OCI-LY3 (cell line): ENCODE data around the gene CASP8.

ENCODE experiments used
- H2AFZ ChIP-seq: fragments of 200-600, 300-600 bp; shearing (Covaris generic); 2 replicates; pipeline ENCODE4 v1.6.0; 2014; ENCODE audit warnings: antibody characterized with exemption, low read depth, low read length
- H3K27ac ChIP-seq: fragments of 200-600, 300-600 bp; sonication (generic); 2 replicates; pipeline ENCODE4 v1.5.1; 2014; ENCODE audit warnings: mild to moderate bottlenecking, low read length, moderate library complexity, mixed read lengths
- H3K27me3 ChIP-seq: fragments of 200-600, 300-600 bp; sonication (generic); 2 replicates; pipeline ENCODE4 v1.6.1; 2014; ENCODE audit warnings: low read depth, low read length, mixed read lengths
- H3K36me3 ChIP-seq: fragments of 200-600, 300-600 bp; sonication (generic); replicated peaks from 2 replicates; pipeline ENCODE3; 2014; ENCODE audit warnings: low read depth, low read length, mixed read lengths
- H3K4me1 ChIP-seq: fragments of 300-600, 200-600 bp; sonication (generic); 2 replicates; pipeline ENCODE4 v1.6.1; 2014; ENCODE audit warnings: low read length, mixed read lengths
- H3K4me2 ChIP-seq: fragments of 200-600, 300-600 bp; sonication (generic); 2 replicates; pipeline ENCODE4 v1.6.1; 2014; ENCODE audit warnings: low read length, mixed read lengths
- H3K4me3 ChIP-seq: fragments of 300-600, 200-600 bp; sonication (generic); 2 replicates; pipeline ENCODE4 v1.5.1; 2014; ENCODE audit warnings: antibody characterized with exemption, mild to moderate bottlenecking, low read length, moderate library complexity
- H3K79me2 ChIP-seq: fragments of 300-600, 200-600 bp; shearing (Covaris generic); 2 replicates; pipeline ENCODE4 v1.6.1; 2014; ENCODE audit warnings: mild to moderate bottlenecking, low read length, mixed read lengths
- H3K9ac ChIP-seq: fragments of 300-600, 200-600 bp; shearing (Covaris generic); 2 replicates; pipeline ENCODE4 v1.6.0; 2014; ENCODE audit warnings: mild to moderate bottlenecking, low read length, moderate library complexity
- H3K9me3 ChIP-seq: fragments of 200-600, 300-600 bp; shearing (Covaris generic); 2 replicates; pipeline ENCODE4 v1.6.1; 2014; ENCODE audit warnings: low read length, mixed read lengths; ENCODE audit not compliant: insufficient read depth
- H4K20me1 ChIP-seq: fragments of 200-600, 300-600 bp; sonication (generic); 2 replicates; pipeline ENCODE4 v1.6.1; 2016; ENCODE audit warnings: low read length, mixed read lengths; ENCODE audit not compliant: insufficient read depth
- EZH2phosphoT487 ChIP-seq: fragments of 200-600 bp; shearing (Covaris generic); IDR thresholded peaks from 2 replicates; pipeline ENCODE4 v1.6.1; 2018; ENCODE audit warnings: antibody characterized with exemption, mixed run types, low read depth
- TF ChIP-seq, protein P1 (sequence below): fragments of 200-600, 300-600 bp; sonication (generic); IDR thresholded peaks from 2 replicates; pipeline ENCODE4 v1.5.1; 2014; ENCODE audit warnings: antibody characterized with exemption, low read length, low read depth

The CASP8 gene

DNA sequence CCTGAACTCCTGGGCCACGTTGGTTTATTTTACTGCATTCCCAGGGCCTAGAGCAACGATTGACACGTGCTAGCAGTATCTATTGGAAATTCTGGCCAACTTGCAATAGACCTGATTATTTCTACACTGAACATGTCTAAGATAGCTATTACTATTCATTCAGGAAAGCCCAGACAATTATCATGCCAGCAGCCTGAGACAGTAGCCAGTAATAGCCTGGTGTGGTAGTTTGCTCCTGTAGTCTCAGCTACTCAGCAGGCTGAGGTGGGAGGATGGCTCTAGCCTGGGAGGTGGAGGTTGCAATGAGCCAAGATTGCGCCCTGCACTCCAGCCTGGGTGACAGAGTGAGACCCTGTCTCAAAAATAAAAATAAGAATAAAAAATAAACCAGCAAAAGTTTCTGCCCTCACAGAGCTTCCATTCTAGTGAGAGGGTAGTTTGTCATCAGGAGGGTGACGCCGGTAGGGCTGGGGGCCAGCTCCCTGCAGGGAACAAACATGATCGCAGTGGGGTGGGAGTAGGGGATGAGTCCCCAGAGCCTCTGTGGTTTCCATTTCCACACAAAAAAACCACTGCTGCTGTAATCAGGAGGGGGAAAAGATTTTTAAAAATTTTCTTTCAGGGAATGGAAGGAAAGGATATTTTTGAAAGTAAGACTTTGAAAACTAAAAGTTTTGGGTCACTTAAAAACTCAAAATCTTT is 4.3 kb downstream of the CASP8 start:
- H2AFZ ChIP-seq, result no peak overlapping the region
- no peak overlapping the region for H3K4me3 ChIP-seq
- no peak overlapping the region for H3K4me2 ChIP-seq
- no peak overlapping the region for H3K9ac ChIP-seq
- H3K4me1 ChIP-seq, result peaks cover 32% of the 10 kb centered on the region
- H3K79me2 ChIP-seq, result peaks cover 80% of the 10 kb centered on the region
- H3K9me3 ChIP-seq, result no peaks in the 10 kb centered on the region
- H3K27me3 ChIP-seq, result no peaks in the 10 kb centered on the region
- peaks cover 66% of the 10 kb centered on the region for H4K20me1 ChIP-seq
- H3K27ac ChIP-seq, result no peak overlapping the region
- peaks cover 24% of the 10 kb centered on the region for H3K36me3 ChIP-seq
- TF ChIP-seq, protein P1, sequence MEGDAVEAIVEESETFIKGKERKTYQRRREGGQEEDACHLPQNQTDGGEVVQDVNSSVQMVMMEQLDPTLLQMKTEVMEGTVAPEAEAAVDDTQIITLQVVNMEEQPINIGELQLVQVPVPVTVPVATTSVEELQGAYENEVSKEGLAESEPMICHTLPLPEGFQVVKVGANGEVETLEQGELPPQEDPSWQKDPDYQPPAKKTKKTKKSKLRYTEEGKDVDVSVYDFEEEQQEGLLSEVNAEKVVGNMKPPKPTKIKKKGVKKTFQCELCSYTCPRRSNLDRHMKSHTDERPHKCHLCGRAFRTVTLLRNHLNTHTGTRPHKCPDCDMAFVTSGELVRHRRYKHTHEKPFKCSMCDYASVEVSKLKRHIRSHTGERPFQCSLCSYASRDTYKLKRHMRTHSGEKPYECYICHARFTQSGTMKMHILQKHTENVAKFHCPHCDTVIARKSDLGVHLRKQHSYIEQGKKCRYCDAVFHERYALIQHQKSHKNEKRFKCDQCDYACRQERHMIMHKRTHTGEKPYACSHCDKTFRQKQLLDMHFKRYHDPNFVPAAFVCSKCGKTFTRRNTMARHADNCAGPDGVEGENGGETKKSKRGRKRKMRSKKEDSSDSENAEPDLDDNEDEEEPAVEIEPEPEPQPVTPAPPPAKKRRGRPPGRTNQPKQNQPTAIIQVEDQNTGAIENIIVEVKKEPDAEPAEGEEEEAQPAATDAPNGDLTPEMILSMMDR, result no peak
- TF ChIP-seq EZH2phosphoT487, result no peak

DNA sequence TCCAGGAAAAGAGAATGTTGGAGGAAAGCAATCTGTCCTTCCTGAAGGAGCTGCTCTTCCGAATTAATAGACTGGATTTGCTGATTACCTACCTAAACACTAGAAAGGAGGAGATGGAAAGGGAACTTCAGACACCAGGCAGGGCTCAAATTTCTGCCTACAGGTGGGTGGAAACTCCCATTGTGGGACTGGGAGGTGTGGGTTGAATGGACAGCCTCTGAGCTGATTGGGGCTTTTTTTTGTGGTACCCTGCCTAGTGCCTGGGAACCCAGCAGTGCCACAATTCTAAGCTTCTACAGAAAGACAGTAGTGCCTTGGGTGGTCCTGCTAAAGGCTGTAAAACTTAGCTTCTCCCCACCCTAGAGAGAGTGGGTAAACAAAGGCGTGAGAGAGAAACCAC is 6.3 kb downstream of the CASP8 start:
- Histone ChIP-seq H3K27me3 (no peaks in the 10 kb centered on the region), H3K79me2 (peaks cover 65% of the 10 kb centered on the region), H3K9me3 (no peaks in the 10 kb centered on the region), H3K36me3 (peaks cover 37% of the 10 kb centered on the region), H3K27ac (no peak overlapping the region), H2AFZ (no peak overlapping the region), H3K4me1 (peaks cover 18% of the 10 kb centered on the region), H4K20me1 (peaks cover 77% of the 10 kb centered on the region), H3K9ac (no peak overlapping the region), H3K4me2 (no peak overlapping the region), H3K4me3 (no peak overlapping the region)
- TF ChIP-seq EZH2phosphoT487, result no peak
- TF ChIP-seq, protein P1, result no peak

DNA sequence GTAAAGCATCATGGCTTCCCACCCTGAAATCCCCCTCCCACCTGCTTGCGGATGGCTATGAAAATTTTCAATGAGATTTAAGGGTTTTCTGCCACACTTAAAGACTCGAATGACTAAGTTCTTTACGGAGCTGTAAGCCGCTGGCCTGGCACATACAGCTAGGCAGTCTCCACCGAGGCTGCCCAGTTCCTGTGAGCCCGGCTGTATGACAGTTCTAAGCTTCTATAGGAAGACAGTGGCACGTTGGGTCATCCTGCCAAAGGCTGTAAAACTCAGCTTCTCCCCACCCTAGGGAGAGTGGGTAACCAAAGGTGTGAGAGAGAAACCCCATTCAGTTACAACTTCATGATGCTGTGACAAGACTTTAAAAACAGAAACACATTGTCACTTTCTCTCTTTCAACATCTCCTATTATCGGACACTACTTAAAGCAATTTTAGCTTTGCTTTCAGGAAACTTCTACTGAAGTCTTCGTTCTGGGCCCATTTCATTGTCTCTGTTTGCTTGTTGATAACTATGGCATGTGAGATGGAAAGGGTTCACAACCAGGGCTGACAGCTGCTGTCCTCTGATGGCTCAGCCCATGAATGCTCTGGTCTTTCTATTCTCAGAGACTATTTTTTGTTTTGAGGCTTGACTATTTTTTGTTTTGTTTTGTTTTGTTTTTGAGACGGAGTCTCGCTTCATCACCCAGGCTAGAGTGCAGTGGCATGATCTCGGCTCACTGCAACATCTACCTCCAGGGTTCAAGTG is 7.1 kb downstream of the CASP8 start:
- no peak overlapping the region for H3K9ac ChIP-seq
- no peak overlapping the region for H3K27ac ChIP-seq
- peaks cover 12% of the 10 kb centered on the region for H3K4me1 ChIP-seq
- peaks cover 60% of the 10 kb centered on the region for H3K79me2 ChIP-seq
- H3K9me3 ChIP-seq, result no peaks in the 10 kb centered on the region
- peaks cover 44% of the 10 kb centered on the region for H3K36me3 ChIP-seq
- peaks cover 80% of the 10 kb centered on the region for H4K20me1 ChIP-seq
- H3K4me2 ChIP-seq, result no peak overlapping the region
- H2AFZ ChIP-seq, result no peak overlapping the region
- H3K27me3 ChIP-seq, result no peaks in the 10 kb centered on the region
- no peak for TF ChIP-seq EZH2phosphoT487
- TF ChIP-seq, protein P1, result no peak
- no peak overlapping the region for H3K4me3 ChIP-seq

DNA sequence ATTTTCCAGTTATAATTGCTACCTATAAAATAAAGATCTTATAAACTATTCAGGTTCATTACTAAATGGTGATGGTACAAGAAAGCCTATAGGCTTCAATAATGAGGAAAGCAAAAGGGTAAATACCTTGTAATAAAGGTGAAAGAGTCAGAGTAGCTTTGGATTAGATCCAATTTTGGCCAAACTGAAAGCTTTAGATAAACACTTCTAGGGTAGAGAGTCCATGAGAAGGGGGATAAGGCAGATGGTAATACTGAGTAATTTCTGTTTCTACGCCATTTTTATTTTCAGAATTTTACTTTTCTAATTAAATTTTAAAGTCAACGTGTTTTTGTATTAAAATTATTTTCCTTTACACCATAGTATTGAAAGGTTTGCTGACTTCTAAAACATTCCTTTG is 9.4 kb downstream of the CASP8 start:
- no peak overlapping the region for H3K4me3 ChIP-seq
- no peak overlapping the region for H2AFZ ChIP-seq
- H3K4me2 ChIP-seq, result no peak overlapping the region
- peaks cover 37% of the 10 kb centered on the region for H3K79me2 ChIP-seq
- no peaks in the 10 kb centered on the region for H3K4me1 ChIP-seq
- no peak overlapping the region for H3K9ac ChIP-seq
- H3K27me3 ChIP-seq, result no peaks in the 10 kb centered on the region
- H4K20me1 ChIP-seq, result peaks cover 58% of the 10 kb centered on the region
- no peak overlapping the region for H3K27ac ChIP-seq
- peaks cover 57% of the 10 kb centered on the region for H3K36me3 ChIP-seq
- TF ChIP-seq, protein P1, result no peak
- no peak for TF ChIP-seq EZH2phosphoT487
- H3K9me3 ChIP-seq, result no peaks in the 10 kb centered on the region
